Glutamatergic neuron (in vitro differentiated cells): ENCODE measurements around the gene SLC25A22. TPM values are rescaled to one million over a fixed set of nuclear protein-coding genes. Genes with fewer than 3 reads are reported as not detected.

Source experiments
- DNase-seq: peaks from one replicate; pipeline ENCODE4 v3.0.0; 2022
- H3K27ac Mint-ChIP-seq: one replicate; pipeline ENCODE4 v1.8.0; 2020; ENCODE audit warnings: mild to moderate bottlenecking, mixed read lengths, inconsistent platforms; ENCODE audit not compliant: unreplicated experiment
- H3K27me3 Mint-ChIP-seq: one replicate; pipeline ENCODE4 v1.8.0; 2020; ENCODE audit warnings: mild to moderate bottlenecking, moderate library complexity, mixed read lengths, inconsistent platforms; ENCODE audit not compliant: unreplicated experiment
- H3K36me3 Mint-ChIP-seq: one replicate; pipeline ENCODE4 v1.8.0; 2020; ENCODE audit warnings: mild to moderate bottlenecking, mixed read lengths, inconsistent platforms; ENCODE audit not compliant: unreplicated experiment
- H3K4me1 Mint-ChIP-seq: one replicate; pipeline ENCODE4 v1.8.0; 2020; ENCODE audit warnings: mild to moderate bottlenecking, low read depth, mixed read lengths, inconsistent platforms; ENCODE audit not compliant: unreplicated experiment
- H3K4me3 Mint-ChIP-seq: one replicate; pipeline ENCODE4 v1.8.0; 2020; ENCODE audit warnings: mild to moderate bottlenecking, mixed read lengths, inconsistent platforms; ENCODE audit not compliant: unreplicated experiment
- H3K9me3 Mint-ChIP-seq: one replicate; pipeline ENCODE4 v1.8.0; 2020; ENCODE audit warnings: mild to moderate bottlenecking, moderate library complexity, mixed read lengths, inconsistent platforms; ENCODE audit not compliant: unreplicated experiment
- CTCF ChIP-seq: fragments of 200-600 bp; sonication (generic); IDR thresholded peaks from one replicate; pipeline ENCODE4 v1.5.0; 2021; ENCODE audit not compliant: partially characterized antibody, unreplicated experiment
- total RNA-seq: library from RNA; stranded (reverse); fragmentation: NEBNext Ultra II Directional; extraction: Animal tissue kit (Norgen Biotek cat#: 25700); gene quantifications from one replicate; pipeline ENCODE4 v1.2.1, GENCODE V29; 2021; ENCODE audit not compliant: unreplicated experiment

Gene SLC25A22
- total RNA-seq, 1 donor from 2014 or later: 93.9 TPM

GRCh38 chr11:799641-800316 lies 1.7 kb upstream of the SLC25A22 start:
- peaks cover 4% of the 10 kb centered on the region for H3K27me3 Mint-ChIP-seq
- TF ChIP-seq CTCF: no peak
- DNase-seq: peak; percentile 14

DNA sequence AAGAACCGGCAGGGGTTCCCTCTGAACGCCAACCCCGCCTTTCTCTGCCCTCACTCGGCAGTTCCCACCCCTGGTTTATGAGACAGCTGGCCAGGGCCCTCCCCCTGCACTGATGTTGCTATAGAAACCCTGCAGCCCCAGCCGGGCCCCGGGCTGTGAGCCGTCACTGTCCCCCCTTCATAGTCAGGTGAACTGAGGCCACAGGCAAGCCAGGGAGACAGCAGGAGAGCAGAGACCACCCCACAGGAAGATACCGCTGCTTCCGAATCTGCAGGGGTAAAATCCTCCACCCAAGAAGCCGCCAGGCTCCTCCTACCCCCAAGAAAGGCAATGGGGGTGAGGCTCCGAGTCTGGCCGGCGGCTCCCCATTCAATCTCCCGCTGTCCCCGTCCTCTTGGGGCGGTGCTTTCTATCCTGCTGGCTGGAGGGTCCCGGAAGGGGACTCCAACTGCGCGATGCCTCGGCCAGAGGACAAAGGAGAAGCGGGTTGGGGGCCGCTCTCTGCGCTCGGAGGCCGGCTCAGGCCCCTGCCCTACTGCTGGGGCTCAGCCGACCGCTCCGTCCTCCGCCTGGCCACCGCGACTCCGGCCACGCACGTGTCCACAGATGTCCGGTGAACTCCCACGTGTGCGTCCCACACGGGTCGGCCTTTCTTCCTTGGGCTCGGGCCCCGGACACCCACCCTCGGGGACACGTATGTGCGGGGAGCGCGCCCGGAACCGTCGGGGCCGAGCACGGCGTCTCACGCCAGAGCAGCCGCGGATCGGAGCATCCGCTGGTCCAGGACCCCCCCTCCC lies 587 bp downstream of the SLC25A22 start:
- peak overlapping the region; percentile 96 for H3K27ac Mint-ChIP-seq
- H3K9me3 Mint-ChIP-seq: peaks cover 5% of the 10 kb centered on the region
- H3K36me3 Mint-ChIP-seq: no peaks in the 10 kb centered on the region
- TF ChIP-seq CTCF: no peak
- DNase-seq: peak; percentile 84
- H3K4me3 Mint-ChIP-seq: peak overlapping the region; percentile 88
- H3K4me1 Mint-ChIP-seq: peaks cover 8% of the 10 kb centered on the region
- peaks cover 7% of the 10 kb centered on the region for H3K27me3 Mint-ChIP-seq

More at GRCh38 chr11:799641-800316, 1.7 kb upstream of the SLC25A22 start:
- Mint-ChIP-seq H3K4me3 (no peak overlapping the region), H3K9me3 (peaks cover 6% of the 10 kb centered on the region), H3K36me3 (no peaks in the 10 kb centered on the region), H3K27ac (no peak overlapping the region), H3K4me1 (peaks cover 4% of the 10 kb centered on the region)

- peak overlapping the region; percentile 96 for H3K27ac Mint-ChIP-seq
- H3K36me3 Mint-ChIP-seq: no peaks in the 10 kb centered on the region
- H3K27me3 Mint-ChIP-seq: peaks cover 7% of the 10 kb centered on the region
Measured at GRCh38 chr11:796565-797295, 1.4 kb downstream of the SLC25A22 start.

DNA sequence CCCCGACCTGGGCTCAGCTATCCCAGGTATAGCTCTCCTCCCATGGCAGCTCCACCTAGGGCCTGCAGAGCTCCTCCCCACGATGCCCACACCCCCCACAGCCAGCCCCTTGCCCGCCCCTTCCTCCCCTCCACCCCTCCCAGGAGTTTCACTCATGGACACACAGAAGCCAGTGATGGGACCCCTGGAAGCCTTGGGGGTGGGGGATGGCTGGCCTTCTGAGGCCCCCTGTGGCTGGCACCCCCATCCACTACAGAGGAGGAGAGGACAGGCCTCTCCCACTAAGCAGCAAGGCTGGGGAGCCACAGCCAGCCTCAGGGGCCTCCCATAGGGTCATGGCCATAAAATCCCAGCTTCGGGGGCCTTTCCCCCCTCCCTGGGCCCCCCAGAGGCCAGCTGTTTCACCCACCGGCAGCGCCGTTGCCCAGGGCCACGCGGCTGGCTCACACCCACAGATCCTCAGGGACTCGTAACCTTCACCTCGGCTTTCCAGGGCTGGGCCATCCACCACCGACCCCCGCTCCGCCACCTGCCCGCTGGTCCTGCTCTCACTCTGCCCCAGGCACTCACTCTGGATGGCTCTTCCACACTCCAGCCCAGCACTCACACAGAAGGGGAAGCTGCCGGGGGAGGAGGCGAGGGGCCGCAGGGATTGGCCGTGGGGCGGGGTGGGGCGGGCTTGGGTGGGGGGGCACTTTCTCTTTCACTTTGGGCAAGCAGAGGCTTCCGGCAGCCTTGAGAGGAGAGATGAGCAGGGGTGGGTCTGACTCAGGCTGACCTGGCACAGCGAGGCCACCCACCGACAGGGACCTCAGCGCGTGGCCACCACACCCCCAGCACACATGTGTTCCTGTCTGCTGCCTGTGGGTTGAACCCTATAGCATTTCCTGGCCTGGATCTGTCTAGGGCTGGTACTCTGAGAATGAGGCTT lies 2.2 kb downstream of the SLC25A22 start:
- peak overlapping the region; percentile 88 for H3K4me3 Mint-ChIP-seq
- no peaks in the 10 kb centered on the region for H3K36me3 Mint-ChIP-seq
- peaks cover 7% of the 10 kb centered on the region for H3K9me3 Mint-ChIP-seq
- peak; percentile 78 for DNase-seq
- TF ChIP-seq CTCF: no peak
- peak overlapping the region; percentile 96 for H3K27ac Mint-ChIP-seq
- peaks cover 7% of the 10 kb centered on the region for H3K27me3 Mint-ChIP-seq
- peaks cover 8% of the 10 kb centered on the region for H3K4me1 Mint-ChIP-seq

More at GRCh38 chr11:796565-797295, 1.4 kb downstream of the SLC25A22 start:
- DNase-seq: no peak
- H3K4me1 Mint-ChIP-seq: peaks cover 8% of the 10 kb centered on the region
- H3K4me3 Mint-ChIP-seq: peak overlapping the region; percentile 88
- peaks cover 5% of the 10 kb centered on the region for H3K9me3 Mint-ChIP-seq
- TF ChIP-seq CTCF: no peak
